Stimulated activated CD4-positive, alpha-beta T cell treated with anti-CD3 and anti-CD28 coated beads, Interleukin-4, amount 100 ng/mL, for 24 hours (primary cell): ENCODE measurements around the gene FFAR2.
A peak's percentile ranks its signal among the peaks of the same experiment; 100 is the strongest.

ENCODE experiments used
- DNase-seq: peaks from one replicate; pipeline ENCODE4 v3.0.0-alpha.2; 2020

FFAR2 gene

DNA sequence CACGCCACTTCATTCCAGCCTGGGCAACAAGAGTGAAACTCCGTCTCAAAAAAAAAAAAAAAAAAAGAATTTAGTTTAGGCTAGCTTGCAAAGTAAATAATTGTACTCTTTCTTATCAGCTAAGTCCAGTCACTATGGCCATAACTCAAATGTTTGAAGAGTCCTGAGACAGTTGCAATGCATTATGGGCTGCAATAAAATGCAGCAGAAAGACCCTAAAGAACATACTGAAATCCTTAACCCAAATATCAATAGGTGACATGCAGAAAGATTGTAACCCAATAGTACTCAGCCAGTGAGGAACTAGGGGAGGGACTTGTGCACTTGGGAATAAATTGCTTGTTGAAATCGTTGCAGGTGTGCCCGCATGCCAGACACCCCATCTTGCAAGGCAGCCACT is 20.9 kb upstream of the FFAR2 start:
- DNase-seq, result no peak

DNA sequence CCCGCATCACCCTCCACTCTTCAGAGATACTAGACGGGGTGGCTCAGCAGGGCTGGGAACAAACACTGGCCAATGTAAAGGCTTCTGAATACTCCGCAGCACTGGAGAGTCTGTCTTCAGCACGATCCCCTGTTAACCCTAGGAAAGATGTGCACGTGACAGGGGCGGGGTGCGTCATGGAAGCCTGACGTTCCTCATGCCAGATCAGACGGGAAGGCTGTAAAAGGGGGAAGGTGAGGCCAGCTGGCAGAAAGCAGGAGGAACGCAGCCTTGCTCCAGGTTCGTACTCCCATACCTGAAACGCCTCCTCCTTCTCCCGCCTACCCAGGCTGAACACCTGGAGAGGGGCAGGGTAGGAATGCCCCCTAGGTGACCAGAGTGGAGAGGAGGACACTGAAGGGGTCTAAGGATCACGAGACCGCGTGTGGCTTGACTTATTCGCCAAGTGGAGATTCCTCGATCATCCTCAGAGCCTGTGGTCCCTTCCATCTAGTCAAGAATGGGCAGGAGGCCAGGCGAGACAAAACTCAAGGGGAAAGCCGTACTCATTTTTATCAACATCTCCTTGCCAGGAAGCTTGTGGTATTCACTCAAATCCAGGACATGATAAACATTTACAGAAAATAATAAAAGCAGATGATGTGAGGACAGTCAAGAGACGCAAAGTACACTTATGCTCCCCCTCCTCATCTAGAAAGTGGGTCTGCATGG is 18.2 kb upstream of the FFAR2 start:
- DNase-seq, result no peak

DNA sequence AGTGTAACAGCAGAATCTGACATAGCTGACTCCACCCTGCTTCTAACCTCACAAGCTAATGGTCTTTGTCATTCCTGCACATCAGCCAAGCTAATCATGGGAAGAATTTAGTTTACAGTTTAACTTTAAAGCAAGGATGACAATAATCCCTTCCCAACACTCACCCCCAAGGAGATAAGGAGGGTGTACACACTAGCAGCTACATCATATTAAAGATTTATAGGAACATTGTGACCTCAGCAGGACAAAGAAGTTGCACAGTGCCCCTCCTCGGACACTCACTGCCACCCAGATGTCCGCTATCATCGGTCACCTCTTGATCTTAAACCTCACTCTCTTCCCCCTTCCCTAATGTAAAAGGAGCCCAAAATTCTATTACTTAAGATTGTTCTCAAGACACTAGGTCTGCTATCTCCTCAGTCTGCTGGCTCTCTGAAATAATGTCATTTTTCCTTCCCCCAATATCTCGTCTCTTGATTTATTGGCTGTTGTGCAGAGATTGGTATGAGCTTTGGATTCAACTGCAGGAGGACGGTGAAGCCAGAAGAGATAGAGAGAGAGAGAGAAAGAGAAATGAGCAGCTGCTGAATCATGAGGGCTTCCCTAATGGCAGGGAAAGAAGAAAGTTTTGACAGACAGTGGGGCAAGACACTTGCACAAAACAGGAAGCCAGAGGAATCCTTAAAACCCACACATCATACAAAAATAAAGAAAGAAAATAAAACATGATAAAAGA is 17.5 kb upstream of the FFAR2 start:
- DNase-seq, result no peak

DNA sequence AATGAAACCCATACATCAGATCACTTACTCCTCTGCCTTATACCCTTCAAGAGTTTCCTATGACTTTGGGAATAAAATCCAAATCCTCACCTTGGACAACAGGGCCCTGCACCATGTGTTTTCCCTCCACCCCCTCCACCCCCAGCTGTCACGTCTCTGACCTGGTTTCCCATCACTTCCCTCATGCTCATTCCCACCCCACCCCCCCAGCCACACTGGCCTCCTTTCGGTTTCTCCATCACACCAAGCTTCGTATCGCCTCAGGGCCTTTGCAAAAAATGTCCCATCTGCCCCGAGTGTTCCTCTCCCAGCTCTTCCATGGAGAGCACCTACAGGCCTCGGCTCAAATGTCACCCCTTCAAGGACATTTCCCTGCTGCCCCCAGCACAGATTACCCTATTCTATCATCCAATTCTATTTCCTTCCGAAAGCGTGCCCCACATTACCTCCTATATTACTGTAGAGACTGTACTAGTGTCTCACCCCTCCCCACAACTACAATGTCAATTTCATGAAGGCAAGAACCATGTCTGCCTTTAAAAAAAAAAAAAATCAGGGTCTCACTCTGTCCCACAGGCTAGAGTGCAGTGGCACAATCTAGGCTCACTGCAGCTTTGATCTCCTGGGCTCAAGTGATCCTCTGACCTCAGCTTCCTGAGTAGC is 16.8 kb upstream of the FFAR2 start:
- DNase-seq, result no peak

DNA sequence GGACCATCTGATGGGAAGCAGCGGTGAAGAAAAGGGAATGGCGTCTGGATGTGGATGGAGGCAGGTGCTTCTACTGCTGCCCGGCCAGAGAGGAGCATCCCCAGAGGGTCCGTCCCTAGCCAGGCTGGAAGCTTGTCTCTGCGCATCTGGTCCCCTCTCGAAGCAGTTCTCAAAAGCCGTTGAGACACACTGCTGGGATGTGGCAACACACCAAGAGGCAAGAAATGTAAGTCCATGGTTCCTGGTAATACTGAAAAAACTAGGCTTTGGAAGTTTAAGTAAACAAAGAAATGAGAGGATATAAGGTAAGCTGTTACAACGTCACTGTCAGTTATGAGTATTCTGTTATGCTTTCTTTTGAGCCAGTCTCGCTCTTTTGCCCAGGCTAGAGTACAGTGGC is 15.1 kb upstream of the FFAR2 start:
- DNase-seq, result no peak

DNA sequence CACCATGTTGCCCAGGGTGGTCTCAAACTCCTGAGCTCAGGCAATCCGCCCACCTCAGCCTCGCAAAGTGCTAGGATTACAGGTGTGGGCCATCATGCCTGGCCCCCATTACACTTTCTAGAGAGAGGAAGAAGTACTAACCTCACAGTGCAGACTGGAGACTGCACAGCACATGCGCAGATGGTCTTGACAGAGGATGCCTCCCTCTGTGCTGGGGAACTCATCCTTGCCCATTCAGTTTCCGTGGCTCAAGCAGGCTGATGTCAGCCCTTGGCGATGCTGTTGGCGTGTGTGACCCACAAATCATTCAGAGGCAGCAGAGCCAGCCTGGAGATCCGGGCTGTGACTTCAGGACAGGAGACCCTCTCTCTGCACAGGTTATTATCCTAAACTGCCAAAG is 14.6 kb upstream of the FFAR2 start:
- DNase-seq, result no peak

DNA sequence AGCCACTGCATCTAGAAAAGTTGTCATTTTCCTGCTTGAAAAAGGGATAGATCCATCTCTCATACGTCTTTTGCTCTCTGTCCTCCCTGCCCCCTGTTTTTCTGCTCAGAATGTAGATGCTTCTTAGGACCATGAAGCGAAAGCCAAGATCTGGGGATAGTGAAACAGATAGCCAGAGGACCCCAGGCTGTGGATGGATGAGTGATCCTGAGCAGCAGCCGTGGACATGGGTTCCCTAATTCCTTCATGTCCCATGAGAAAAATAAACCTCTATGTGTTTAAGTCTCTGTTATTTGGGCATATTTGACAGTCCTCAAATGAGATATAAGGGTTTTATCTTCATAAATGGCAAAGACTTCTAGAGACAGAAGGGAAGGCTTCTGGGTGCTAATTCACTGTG is 12.2 kb upstream of the FFAR2 start:
- DNase-seq, result no peak

DNA sequence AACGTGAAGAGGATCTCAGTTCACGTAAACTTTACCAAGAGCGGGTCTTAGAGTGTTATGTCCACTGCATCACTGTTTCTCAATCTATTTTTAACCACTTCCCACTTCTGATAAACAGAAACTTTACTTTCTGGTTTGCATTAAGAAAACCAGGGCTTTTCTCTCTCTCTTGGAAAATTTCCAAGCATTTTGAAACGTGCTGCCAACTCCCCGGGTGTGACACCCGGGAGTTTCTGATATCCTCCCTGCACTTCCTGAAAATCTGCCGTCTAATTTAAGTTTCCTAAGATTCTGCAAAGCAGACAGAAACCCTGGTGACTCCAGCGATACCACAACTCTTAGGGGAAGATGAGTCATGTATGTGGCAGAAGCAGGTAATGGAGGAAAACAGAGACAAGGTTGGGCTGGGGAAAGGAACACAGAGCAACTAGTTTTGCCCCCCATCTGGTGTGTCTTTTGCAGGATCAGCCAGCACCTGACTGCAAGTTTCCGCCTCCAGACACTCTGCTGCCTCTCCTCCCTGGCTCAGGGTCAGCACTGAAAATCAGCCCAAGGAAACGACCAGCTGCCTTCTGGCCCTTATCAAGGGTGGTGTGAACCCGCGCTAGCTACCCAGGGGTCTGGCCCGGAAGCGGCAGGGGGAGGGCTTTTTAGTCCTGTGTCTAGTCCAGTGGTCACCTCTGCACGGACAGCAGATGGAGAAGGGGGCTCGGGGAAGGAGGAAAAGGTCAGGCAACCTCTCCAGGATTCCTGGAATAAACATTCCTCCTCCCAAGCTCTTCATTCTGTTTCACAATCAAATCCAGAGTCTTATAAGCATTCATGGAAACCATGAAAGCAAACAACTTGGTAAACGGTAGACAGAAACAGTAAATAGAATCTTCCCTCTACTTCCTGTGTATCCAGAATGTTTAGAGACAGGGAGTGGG is 11.3 kb upstream of the FFAR2 start:
- DNase-seq, result peak; percentile 31

DNA sequence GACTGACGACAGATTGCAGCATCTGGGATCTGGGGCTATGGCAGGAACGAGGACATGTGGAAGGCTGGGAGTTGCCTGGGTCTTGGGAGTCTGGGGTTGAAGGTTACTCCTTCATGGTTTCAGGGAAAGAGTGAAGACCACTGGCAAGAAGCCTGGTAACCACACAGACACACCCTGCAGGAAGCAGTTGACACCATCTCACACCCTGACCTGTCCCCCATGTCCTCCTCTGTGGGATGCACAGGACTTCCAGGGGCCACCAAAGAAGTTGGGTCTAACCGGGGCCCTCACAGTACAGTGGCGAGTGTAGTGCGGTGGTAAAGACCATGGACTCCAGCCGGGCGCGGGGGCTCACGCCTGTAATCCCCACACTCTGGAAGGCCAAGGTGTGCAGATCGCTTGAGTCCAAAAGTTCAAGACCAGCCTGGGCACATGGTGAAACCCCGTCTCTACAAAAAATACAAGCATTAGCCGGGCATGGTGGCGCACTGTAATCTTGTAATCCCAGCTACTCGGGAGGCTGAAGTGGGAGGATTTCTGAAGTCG is 10.6 kb upstream of the FFAR2 start:
- DNase-seq, result no peak

DNA sequence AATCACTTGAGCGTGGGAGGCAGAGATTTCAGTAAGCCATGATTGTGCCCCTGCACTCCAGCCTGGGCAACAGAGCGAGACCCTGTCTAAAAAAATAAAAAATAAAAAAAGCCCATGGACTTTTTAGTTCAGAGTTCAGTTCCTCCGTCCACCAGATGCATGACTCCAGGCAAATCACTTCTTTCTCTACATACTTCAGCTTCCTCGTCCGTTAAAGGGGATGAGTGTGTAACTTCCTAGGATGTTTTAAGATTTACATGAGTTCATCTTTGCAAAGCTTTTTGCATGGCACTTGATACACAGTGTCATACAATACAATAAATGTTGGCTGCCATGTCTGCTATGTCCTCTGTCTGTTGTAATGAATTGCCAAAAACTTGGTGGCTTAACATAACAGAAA is 10.0 kb upstream of the FFAR2 start:
- no peak for DNase-seq

DNA sequence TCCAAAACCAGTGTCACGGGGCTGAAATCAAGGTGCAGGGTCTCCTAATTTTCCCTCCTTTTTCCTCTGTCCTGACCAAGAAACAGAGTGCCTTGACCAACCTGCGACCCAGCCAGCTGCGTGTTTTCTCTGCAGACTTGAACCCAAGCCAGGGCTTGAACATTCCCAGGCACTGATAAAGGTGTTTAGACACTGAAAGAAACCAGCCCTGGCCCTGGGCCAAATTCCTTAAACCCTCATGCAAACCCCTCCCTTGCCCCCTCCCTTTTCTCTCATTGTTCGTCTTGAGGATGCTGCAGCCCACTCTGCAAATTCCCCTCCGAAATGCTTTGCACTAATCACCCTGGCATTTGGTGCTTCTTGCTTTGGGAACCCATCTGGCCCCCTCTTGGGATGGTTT is 9.5 kb upstream of the FFAR2 start:
- DNase-seq, result no peak

DNA sequence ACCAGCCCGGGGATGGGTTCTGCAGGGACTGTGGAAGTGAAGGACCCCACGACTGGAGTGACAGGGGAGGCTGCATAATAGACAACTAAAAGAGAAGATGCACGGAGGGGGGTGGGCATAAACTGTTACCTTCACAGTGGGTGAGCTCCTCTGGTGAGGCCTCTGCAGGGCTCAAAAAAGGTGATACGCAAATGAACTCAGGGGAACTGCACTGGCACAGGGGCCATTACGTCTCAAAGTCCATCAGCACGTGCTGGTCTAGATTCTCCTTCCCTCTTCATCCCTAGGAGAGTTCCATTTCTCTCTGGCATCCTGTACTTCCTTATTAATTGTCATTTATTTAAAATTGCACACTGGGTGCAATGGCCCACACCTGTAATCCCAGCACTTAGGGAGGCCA is 8.1 kb upstream of the FFAR2 start:
- DNase-seq, result no peak

DNA sequence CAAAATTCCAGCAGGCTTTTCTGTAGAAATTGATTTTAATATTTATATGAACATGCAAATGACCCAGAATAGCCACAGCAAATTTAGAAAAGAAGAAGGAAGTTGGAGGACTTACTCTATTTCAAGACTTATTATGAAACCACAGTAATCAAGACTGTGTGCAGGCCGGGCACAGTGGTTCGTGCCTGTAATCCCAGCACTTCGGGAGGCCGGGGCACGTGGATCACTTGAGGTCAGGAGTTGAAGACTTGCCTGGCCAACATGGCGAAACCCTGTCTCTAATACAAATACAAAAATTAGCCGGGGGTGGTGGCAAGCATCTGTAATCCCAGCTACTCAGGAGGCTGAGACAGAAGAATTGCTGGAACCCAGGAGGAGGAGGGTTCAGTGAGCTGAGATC is 6.0 kb upstream of the FFAR2 start:
- no peak for DNase-seq

DNA sequence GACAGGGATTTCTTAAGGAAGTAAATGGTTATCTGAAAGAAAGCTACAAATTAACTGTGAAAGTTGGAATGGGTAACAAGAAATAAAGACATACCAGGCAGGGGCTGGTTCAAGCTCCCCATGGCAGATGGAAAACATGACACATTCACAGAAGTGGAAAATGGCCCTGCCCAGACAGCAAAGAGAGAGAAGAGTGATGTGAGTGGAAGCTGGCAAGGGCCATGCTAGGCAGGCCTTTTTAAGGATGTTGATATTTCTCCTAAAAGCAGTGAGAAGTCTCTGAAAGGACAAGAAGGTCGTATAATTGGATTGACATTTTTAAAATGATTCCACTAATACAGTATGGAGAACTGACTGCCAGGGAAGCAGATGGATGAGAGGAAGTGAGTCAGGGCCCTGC is 3.3 kb upstream of the FFAR2 start:
- DNase-seq, result no peak

DNA sequence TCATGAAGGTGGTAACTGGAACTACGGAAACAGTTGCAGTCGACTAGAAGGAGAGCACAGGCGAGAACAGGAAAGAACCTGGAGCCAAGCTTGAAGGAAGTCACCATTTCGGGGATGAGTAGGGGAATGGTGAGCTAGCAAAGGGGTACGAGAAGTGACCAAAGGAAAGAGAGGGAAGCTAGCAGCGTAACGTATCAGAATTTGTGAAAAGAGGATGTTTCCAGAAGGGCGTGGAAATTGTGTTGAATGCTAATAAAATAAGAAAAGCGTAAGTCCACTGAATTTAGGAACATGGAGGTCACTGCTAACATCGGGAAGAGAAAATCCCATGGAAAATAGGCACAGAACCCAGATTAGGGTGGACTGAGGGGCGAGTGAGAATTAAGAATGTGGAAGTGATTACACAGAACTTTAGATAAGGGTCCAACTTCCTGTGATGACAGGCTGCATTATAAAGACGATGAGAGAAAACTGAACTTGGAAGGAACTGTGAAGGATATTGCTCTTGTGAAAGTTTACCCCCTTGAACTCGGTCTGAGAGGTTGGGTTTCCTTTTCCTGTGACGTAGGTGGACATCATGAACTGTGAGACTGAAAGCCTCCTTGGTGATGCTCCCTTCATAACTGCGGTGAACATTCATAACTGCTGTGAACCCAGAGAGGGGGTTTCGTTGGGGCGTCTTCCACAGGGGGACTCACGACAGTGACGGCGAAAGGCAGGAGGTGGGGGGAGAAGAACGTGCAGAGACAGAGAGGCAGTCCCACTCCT is 2.0 kb upstream of the FFAR2 start:
- DNase-seq, result peak; percentile 18

DNA sequence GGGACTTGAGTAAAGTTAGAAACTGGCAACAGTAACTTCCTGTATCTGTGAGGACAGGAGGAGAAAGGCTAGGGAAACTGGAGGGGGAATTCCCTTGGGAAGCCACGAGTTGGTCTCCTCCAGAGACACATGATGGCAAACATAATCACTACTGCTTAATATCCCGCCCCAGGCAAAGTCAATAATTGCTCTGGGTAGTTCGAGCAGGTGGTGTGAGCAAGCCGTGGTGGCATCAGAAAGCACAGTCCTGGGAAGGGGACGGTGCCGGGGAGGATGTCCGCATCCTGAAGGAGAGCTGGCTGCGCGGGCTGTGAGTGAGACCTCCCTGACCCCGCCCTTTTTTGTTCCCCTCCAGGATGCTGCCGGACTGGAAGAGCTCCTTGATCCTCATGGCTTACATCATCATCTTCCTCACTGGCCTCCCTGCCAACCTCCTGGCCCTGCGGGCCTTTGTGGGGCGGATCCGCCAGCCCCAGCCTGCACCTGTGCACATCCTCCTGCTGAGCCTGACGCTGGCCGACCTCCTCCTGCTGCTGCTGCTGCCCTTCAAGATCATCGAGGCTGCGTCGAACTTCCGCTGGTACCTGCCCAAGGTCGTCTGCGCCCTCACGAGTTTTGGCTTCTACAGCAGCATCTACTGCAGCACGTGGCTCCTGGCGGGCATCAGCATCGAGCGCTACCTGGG is 1.4 kb downstream of the FFAR2 start:
- DNase-seq, result no peak

DNA sequence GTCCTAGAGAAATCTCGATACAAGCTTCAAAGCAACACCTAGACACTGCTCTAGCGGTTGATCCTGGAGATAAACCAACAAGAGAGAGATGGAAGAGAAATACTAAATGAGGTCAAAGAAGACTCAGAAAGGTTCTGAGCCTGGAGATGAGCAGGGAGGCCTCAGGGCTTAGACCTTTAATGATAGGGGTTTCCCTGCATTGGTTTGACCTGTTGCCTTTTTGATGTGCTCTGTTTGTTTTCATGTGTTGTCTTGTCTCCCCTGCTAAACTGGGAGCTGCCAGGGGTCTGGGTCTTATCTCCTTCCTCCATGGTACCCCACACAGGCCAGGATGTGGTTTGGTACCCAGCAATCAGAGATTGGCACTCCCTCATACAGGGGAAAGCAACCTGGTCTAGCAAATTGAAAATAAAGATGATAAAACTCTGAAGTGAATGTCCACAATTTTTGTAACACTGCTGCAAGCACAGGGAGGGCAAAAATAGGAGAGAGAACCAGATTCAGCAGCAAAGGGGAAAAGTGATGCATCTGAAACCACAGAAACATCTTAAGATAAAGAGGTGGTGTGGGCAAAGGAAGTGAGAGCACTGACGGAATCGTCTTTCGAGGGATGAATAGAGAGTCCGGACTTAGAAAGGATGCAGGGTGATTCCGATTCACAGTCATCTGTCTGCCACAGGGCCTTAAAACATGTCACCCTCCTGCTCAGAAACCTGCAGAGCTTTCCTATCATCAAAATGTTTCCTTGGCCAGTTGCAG is 3.5 kb downstream of the FFAR2 start:
- DNase-seq, result peak; percentile 31

DNA sequence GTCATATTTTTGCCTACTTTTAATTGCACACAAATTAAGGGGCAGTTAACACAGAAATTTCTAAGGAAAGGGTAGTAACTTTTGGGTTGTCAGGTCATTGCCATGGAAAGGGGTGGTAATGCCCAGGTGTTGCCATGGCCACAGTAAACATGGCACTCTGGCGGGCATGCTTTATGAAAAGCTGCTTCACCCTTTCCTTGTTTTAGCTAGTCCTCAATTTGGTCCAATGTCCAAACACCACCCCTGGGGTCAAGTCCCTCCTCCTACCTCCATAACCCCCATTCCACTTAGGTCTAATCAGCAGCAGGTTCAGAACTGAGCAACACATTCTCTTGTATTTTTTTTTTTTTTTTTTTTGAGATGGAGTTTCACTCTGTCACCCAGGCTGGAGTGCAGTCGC is 6.6 kb downstream of the FFAR2 start:
- no peak for DNase-seq

DNA sequence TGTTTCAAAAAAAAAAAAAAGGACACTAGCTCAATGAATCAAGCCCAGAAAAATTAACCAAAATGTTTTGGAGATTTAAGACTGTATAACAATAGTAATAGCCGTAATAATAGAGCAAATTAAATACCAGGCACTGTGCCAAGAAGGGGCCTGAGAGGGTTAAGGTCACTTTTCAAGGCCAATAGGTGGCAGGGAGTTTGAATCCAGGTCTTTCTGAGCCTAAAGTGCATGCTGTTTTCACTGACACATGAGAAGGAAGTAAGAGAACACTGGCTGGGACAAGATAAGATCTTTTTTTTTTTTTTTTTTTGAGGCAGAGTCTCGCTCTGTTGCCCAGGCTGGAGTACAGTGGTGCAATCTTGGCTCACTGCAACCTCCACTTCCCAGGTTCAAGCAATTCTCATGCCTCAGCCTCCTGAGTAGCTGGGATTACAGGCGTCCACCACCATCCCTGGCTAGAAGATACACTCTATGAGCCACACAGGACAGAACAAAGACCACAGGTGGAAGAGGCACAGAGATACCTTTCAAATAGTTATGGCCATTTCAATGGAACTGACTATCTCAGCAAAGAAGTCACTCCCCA is 7.7 kb downstream of the FFAR2 start:
- no peak for DNase-seq

DNA sequence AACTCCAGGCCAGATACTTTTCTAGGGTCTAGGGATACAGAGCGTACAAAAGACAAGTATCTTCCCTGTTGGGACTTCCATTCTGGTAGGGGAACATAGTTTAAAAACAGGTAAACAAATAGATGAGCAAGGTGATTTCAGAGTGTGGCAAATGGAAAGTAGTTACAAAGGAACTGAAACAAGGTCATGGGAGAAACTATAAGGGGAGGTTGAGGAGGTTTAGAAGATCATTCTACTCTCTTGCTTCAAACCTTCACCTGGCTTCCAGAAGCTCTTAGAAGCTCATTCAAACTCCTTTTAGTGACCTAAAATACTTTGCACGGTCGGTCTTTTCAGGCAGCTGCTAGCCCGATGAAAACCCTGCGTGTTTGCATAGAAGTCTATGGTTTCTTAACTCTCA is 9.1 kb downstream of the FFAR2 start:
- DNase-seq, result no peak
